Endothelial cell of coronary artery (primary cell): Measurements from ENCODE around the gene EED. TPM values are rescaled to one million over a fixed set of nuclear protein-coding genes. Genes with fewer than 3 reads are reported as not detected.

ENCODE experiments used
- total RNA-seq: library from RNA; depleted of rRNA; stranded (reverse); fragments of >200 nt; gene quantifications from 2 replicates; pipeline ENCODE4 v1.2.3, GENCODE V29; 2014

Gene EED, protein sequence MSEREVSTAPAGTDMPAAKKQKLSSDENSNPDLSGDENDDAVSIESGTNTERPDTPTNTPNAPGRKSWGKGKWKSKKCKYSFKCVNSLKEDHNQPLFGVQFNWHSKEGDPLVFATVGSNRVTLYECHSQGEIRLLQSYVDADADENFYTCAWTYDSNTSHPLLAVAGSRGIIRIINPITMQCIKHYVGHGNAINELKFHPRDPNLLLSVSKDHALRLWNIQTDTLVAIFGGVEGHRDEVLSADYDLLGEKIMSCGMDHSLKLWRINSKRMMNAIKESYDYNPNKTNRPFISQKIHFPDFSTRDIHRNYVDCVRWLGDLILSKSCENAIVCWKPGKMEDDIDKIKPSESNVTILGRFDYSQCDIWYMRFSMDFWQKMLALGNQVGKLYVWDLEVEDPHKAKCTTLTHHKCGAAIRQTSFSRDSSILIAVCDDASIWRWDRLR
- total RNA-seq: 21.0 and 26.4 TPM in 2 replicates

DNA sequence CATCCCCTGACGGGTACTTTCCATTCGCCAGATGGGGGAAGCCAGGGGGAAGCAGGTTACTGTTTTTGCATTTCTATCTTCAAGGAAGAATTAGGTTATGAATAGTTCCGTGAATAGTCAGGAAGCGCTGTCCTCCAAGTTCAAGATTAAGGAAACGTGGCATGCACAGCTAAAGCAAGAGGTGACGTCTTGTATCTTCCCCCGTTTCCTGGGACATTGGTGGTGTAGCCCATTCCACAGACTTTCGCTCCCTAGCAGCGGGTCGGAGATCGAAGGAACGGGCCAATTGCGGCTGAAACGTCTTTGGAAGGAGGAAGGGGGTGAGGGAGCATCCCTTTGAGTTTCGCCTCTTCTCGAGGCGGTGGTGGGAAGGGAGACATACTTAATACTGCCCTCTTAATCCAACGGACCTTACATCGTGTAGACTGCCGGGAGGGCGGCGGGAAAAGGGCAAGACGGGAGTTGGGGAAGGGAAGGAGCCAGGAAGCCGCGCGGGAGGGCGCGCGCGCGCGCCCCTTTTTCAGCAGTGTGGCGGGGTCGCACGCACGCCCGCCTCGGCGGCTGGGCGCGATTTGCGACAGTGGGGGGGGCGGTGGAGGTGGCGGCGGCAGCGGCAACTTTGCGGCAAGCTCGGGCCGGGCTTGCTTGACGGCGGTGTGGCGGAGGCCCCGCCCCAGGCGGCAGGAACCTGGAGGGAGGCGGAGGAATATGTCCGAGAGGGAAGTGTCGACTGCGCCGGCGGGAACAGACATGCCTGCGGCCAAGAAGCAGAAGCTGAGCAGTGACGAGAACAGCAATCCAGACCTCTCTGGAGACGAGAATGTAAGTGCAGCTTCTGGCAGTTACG, at the start of gene EED:
Gene EED (plus strand): TSS at position 232 of the 847 bp plus-strand sequence. CDS start 477 bp downstream, at position 709.

DNA sequence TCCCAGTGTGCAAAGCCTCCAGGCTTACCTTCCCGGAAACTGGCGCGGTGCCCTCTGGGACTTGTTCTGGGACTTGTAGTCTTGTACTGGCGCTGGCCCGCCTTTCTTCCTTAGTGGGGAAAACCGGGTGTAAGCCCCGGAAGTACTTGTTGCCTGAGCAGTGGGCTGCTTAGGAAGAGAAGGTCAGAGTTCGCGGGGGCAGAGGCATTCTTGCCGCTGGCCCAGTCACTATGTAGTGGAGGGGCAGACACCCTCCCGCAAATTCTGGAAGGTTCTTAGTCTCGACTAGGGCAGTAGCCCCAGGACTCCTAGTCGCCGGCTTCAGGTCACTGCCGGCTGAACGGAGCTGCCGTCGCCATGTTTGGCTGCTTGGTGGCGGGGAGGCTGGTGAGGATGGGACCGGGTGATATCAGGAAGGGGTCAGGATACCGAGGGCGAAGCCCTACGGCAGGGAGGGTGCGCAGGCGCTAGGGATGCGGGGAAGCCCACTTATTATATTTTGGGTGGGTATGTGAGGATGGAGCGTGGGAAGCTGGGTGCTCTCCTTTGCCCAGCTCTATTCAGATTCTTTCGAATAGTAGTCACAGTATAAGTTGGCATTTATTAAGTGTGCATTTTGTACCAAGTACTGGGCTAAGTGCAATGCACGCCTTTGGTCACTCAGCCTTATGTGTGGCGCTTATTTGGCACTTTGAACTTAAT, 57.7 kb downstream of the EED start, which contains the start of gene HIKESHI:
Gene HIKESHI (plus strand): TSS at position 149 of the 702 bp plus-strand sequence. CDS start 209 bp downstream, at position 358.

Other genes starting within 250 kb of the EED start
- 176 and 301 TPM in 2 replicates for gene PICALM, start 175.7 kb upstream of the EED start, total RNA-seq
- 54.4 and 62.7 TPM in 2 replicates for gene HIKESHI, start 57.5 kb downstream of the EED start, total RNA-seq
- gene CCDC81, start 130.1 kb downstream of the EED start, total RNA-seq: 0.72 and 4.0 TPM in 2 replicates